GM19043 (cell line): ENCODE measurements around the gene SULT1A2.
"Not testable (repeated sequence)": the region's sequence is repeated elsewhere in the genome, so short reads cannot be mapped to it uniquely, and the experiment has no call there.

Experiments used
- ATAC-seq: cut with Tn5 transposase; IDR thresholded peaks from one replicate; pipeline ENCODE4 v1.9.1; 2021; ENCODE audit warnings: low read depth; ENCODE audit not compliant: unreplicated experiment

Gene SULT1A2

DNA sequence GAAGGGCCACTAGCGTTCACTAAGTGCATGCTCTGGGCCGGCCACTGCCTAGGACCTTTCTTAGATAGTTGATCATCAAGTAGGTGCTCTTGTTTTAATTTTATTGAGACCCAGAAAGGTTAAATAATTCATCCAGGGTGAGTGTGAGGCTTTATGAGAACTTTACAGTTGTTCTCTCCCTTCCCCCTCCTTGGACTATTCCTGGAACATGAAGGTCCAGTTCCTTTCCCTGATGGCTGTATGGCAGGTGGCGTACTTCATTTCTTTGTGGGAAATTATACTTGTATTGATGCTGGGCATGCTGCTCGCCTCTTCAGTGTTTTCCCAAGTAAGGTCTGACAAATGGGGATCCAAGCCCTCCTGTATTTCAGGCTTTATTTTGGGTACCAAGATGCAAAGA is 34.7 kb downstream of the SULT1A2 start:
- ATAC-seq: no peak

- no peak for ATAC-seq
These were observed 35.2 kb downstream of the SULT1A2 start for GRCh38 chr16:28561557-28562187.

GRCh38 chr16:28558456-28558855 is 38.4 kb downstream of the SULT1A2 start:
- no peak for ATAC-seq

- no peak for ATAC-seq
These were observed 39.9 kb downstream of the SULT1A2 start for GRCh38 chr16:28556914-28557320.

DNA sequence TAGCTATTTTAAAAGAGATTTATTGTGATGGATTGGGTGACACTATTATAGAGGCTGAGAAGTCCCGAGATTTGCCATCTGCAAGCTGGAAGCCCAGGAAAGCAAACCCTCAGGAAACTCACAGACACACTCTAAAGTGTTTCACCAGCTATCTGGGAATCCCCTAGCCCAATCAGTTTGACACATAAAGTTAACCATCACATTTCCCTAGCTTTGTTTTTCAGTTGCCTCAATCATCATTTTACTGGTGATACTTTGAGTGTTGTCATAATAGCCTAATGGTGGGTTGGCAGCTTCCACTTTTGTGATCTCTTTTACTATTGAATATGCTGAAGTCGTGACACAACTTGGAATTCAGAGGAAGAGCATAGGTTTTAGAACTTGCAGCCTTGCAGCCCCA is 41.3 kb downstream of the SULT1A2 start:
- no peak for ATAC-seq

DNA sequence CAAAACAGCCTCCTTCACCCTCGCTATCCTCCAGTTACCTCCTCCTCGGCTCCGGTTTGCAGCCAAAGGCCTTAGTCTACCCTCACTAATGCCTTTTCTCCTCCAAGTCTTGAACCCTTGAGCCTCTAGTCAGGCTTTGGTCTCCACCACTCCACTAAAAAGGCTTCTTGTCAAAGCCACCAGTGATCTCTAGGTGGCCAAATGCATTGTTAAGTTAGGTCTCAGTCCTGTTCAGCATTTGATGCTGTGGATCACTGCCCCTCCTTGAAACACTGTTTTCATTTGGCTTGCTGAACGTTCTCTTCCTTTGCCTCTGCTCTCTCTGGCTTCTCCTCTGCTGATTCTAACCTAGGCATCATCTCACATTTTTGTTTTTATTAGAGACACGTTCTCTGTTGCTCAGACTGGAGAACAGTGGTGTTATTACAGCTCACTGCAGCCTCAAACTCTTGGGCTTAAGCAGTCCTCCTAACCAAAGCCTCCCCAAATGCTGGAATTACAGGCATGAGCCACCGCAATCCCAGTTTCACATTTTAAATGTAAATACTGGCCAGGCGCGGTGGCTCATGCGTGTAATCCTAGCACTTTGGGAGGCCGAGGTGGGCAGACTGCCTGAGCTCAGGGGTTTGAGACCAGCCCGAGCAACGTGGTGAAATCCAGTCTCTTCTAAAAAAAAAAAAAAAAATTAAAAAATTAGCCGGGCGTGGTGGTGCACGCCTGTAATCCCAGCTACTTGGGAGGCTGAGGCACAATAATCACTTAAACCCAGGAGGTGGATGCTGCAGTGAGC is 42.0 kb downstream of the SULT1A2 start:
- no peak for ATAC-seq

DNA sequence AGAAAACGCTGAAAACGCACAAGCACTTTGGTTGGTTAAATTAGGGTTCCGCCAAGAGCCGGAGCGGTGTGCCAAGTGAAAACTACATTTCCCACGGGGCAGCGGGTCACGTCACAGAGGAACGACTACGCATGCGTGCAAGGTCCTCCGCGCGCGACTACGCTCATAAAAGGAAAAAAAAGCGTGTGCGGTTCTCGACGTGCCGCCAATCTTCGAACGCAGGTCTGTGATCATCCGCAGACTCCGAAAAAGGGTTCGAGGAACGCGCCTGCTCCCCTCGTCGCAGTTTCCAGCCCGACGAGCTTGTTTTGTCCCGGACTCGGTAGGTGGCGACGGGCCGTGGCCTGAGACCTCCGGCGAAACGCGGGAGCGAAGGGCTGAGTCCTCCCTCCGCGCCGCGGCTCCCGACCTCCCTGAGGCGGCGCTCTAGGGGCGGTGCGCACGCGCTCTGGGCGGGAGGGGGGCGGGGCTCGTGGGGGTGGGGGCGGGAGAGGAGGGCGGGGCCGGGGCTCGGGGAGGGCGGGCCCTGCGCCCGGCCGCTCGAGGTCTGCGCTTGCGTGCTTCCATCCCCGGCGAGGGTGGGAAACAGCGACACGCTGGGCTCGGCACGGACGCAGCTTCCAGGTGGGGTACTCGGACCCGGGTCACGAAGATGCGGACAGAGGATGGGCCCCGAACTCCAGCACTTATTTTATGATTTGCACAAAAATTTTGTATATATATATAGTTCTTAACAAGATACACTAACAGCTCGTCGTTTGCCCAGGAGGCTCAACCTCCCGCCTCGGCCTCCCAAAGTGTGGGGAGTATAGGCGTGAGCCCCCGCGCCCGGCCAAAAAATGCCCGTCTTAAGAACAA is 42.8 kb downstream of the SULT1A2 start, which contains the start of gene SGF29:
TSS of gene SGF29 (plus strand) at position 145 of the 858 bp plus-strand sequence. CDS start 27,150 bp downstream, outside the sequence.
- peak; percentile 70 for ATAC-seq

DNA sequence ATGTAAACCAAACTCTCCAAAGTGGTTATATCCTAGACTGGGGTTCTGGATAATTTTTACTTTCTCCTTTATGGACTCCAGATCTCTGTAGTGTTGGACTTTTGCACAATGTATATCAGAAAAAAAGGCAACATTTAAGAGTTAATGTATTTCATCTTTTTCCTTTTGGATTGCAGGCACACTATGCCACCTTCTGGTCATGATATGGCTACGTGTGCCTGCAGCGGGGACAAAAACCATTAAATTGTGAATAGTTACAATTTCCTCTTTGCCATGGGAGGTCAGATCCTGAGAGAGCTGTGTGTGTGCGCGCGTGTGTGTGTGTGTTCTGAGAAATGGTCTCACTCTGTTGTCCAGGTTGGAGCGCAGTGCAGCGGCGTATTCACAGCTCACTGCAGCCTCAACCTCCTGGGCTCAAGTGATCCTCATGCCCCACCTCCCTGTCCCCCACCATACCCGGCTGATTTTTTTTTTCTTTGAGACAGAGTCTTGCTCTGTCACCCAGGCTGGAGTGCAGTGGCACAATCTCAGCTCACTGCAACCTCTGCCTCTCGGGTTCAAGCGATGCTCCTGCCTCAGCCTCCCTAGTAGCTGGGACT is 47.5 kb downstream of the SULT1A2 start:
- ATAC-seq: no peak

DNA sequence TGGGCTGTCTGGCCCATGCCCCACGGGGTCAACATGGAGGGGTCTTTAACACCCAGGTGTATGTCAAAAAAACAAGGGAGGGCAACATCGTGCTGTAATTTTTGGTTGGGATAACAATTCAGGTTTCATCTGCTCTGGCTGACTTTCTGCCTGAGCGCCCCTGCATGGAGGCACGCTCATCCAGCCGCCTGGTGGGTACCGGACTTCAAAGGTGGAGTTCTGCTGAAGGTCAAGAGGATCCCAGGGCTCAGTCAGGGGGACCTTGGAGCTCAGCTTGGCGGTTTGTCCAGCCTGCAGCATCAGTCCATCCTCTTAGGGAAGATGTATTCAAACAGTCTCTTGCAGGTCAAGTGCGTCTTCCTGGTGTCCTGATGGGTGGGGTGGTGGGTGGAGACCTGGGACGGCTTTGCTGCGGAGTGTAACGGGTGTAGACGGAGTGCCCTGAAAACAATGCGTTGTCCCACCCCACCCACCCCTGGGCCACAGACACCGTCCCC is 48.5 kb downstream of the SULT1A2 start:
- ATAC-seq: no peak

- ATAC-seq: no peak
These were observed 50.2 kb downstream of the SULT1A2 start for GRCh38 chr16:28546626-28547025.

- not testable (repeated sequence) for ATAC-seq
These were observed 50.9 kb downstream of the SULT1A2 start for GRCh38 chr16:28545964-28546363.

GRCh38 chr16:28544998-28545397 is 51.9 kb downstream of the SULT1A2 start:
- no peak for ATAC-seq

DNA sequence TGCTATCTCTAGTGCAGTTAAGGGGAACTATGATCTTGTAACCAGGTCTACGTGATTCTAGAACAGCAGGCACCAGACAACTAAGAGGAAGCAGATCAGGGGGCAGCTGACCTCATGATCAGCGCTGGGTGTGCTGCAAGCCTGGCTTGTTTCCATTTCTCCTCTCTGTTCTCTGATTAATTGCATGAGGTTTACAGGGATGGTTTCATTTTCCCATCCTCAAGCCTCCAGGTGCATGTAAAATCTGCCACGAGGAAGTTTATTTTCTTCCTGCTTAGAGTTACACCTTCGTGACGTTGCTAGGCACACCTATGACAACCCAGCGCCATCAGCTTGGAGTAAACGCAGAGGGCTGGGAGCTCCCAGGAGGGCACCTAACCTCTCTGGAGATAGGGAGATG is 53.8 kb downstream of the SULT1A2 start:
- no peak for ATAC-seq

DNA sequence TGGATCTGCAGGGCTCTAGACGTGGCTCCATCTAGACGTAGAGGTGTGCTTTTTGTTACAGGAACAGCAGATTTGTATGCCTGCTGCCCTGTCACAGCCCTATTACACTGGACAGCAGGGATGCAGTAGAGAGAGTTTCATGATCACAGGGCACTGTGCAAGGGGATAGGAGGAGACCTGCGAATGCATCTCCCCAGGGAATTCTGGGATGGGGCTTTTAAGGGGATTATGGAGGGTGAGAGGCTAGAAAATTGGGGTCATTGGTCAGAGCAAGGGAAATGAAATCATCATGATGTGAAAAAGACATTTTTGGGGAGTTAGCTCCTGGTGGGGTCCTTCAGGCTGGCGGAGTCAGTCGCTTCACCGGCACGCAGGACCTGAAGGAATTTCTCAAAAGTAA is 54.2 kb downstream of the SULT1A2 start:
- ATAC-seq: no peak
